Keratinocyte (primary cell): Measurements from ENCODE around the gene ZBED3. TPM values are rescaled to one million over a fixed set of nuclear protein-coding genes. Genes with fewer than 3 reads are reported as not detected.
A peak's percentile ranks its signal among the peaks of the same experiment; 100 is the strongest.

Experiments used
- DNase-seq: peaks from one replicate; pipeline ENCODE4 v3.0.0-alpha.2; 2011; ENCODE audit warnings: low read depth, missing footprints, low spot score
- FAIRE-seq: peaks from 2 replicates; lab custom pipeline; 2011; peaks lifted over from hg19 to GRCh38; lab: Jason Lieb, UNC
- H2AFZ ChIP-seq: 2 replicates; pipeline ENCODE4 v1.6.0; 2012; ENCODE audit warnings: low read length, control low read depth, inconsistent platforms; ENCODE audit not compliant: control insufficient read depth
- H3K27ac ChIP-seq: 2 replicates; pipeline ENCODE4 v1.5.1; 2011; ENCODE audit warnings: low read length; ENCODE audit not compliant: control insufficient read depth, insufficient read depth
- H3K27me3 ChIP-seq: 3 replicates; pipeline ENCODE4 v1.6.0; 2011; ENCODE audit warnings: low read length; ENCODE audit not compliant: control insufficient read depth, insufficient read depth; ENCODE audit errors: extremely low read depth
- H3K36me3 ChIP-seq, 2 experiments: 2 replicates in 1 of 2; 3 replicates in 1 of 2; pipeline ENCODE4 v1.5.1; 2011; ENCODE audit warnings: low read length in 2 of 2, mild to moderate bottlenecking in 1 of 2; ENCODE audit not compliant: control insufficient read depth in 2 of 2, insufficient read depth in 2 of 2; ENCODE audit errors: extremely low read depth in 1 of 2
- H3K4me1 ChIP-seq: 3 replicates; pipeline ENCODE4 v1.5.1; 2011; ENCODE audit warnings: low read length; ENCODE audit not compliant: control insufficient read depth, insufficient read depth; ENCODE audit errors: extremely low read depth
- H3K4me2 ChIP-seq: 3 replicates; pipeline ENCODE4 v1.6.0; 2011; ENCODE audit warnings: low read depth, low read length; ENCODE audit not compliant: control insufficient read depth, insufficient read depth; ENCODE audit errors: extremely low read depth
- H3K4me3 ChIP-seq, 3 experiments: fragments of 200-600 bp in 1 of 3; sonication (generic) in 1 of 3; 2 replicates in 2 of 3; 3 replicates in 1 of 3; pipeline ENCODE4 v1.5.1; 2011 to 2016; ENCODE audit warnings: low read length in 3 of 3, mild to moderate bottlenecking in 3 of 3, control low read depth in 2 of 3, inconsistent platforms in 1 of 3, low read depth in 1 of 3, mixed read lengths in 1 of 3, mixed run types in 1 of 3, moderate library complexity in 1 of 3; ENCODE audit not compliant: control insufficient read depth in 2 of 3, insufficient read depth in 2 of 3; ENCODE audit errors: extremely low read depth in 1 of 3
- H3K79me2 ChIP-seq: 2 replicates; pipeline ENCODE4 v1.6.0; 2012; ENCODE audit warnings: low read length; ENCODE audit not compliant: control insufficient read depth, insufficient read depth
- H3K9ac ChIP-seq: 3 replicates; pipeline ENCODE4 v1.6.0; 2011; ENCODE audit warnings: low read length; ENCODE audit not compliant: control insufficient read depth, insufficient read depth; ENCODE audit errors: extremely low read depth
- H3K9me1 ChIP-seq: 3 replicates; pipeline ENCODE4 v1.6.0; 2011; ENCODE audit warnings: low read length; ENCODE audit not compliant: control insufficient read depth, insufficient read depth; ENCODE audit errors: extremely low read depth
- H3K9me3 ChIP-seq: 2 replicates; pipeline ENCODE4 v1.5.1; 2012; ENCODE audit warnings: low read depth, low read length; ENCODE audit not compliant: control insufficient read depth
- H4K20me1 ChIP-seq: 3 replicates; pipeline ENCODE4 v1.6.0; 2011; ENCODE audit warnings: low read length; ENCODE audit not compliant: control insufficient read depth, insufficient read depth; ENCODE audit errors: extremely low read depth
- EZH2 ChIP-seq: IDR thresholded peaks from one replicate; pipeline ENCODE4 v1.6.1; 2012; ENCODE audit warnings: inconsistent platforms, mild to moderate bottlenecking, low read length, moderate library complexity
- dilution Hi-C: fragments of 300-500 bp; cut with MboI; formaldehyde crosslinking; loops from one replicate; pipeline ENCODE4 v1.7.0; 2020; ENCODE audit warnings: low sequenced_read_pairs; ENCODE audit not compliant: extremely low pct_ligation_motif_present
- polyA plus RNA-seq, 5 experiments: library from polyadenylated mRNA; depleted of rRNA in 3 of 5; stranded (reverse) in 3 of 5; stranded (forward) in 1 of 5; unstranded in 1 of 5; fragments of >200 nt; gene quantifications; 1 replicate in 1 of 5; 2 replicates in 3 of 5; 3 replicates in 1 of 5; pipeline versions ENCODE4 v1.2.1 to v1.2.3, GENCODE V29; 2011 to 2012; ENCODE audit warnings: missing spikeins in 2 of 5, low read depth in 1 of 5, low replicate concordance in 1 of 5
- TF ChIP-seq, protein P1 (sequence below), 3 experiments: IDR thresholded peaks in 1 of 3; conservative IDR thresholded peaks in 1 of 3; optimal IDR thresholded peaks in 1 of 3; 2 replicates in 2 of 3; 3 replicates in 1 of 3; pipeline versions ENCODE3 to v1.5.1; 2011; ENCODE audit warnings: low read length in 3 of 3, mild to moderate bottlenecking in 3 of 3, moderate library complexity in 2 of 3, control low read depth in 1 of 3, inconsistent platforms in 1 of 3; ENCODE audit not compliant: insufficient read depth in 2 of 3; ENCODE audit errors: extremely low read depth in 1 of 3

ZBED3 gene
- polyA plus RNA-seq, 1 donor (not counting 4 experiments of a cell fraction or from before 2014, with no cell fraction given), result 0.59 TPM

GRCh38 chr5:77131361-77131760, 44.3 kb upstream of the ZBED3 start:
- Histone ChIP-seq H3K79me2 (no peaks in the 10 kb centered on the region), H3K4me3 (no peak overlapping the region), H2AFZ (no peak overlapping the region), H3K27ac (no peak overlapping the region), H3K4me1 (peaks cover 7% of the 10 kb centered on the region), H4K20me1 (no peaks in the 10 kb centered on the region), H3K4me2 (no peak overlapping the region), H3K36me3 (no peaks in the 10 kb centered on the region), H3K9me3 (no peaks in the 10 kb centered on the region), H3K9me1 (no peaks in the 10 kb centered on the region), H3K9ac (no peak overlapping the region), H3K27me3 (peaks cover 41% of the 10 kb centered on the region)
- dilution Hi-C loops, result no loop called here
- no peak for TF ChIP-seq EZH2
- TF ChIP-seq, protein P1, sequence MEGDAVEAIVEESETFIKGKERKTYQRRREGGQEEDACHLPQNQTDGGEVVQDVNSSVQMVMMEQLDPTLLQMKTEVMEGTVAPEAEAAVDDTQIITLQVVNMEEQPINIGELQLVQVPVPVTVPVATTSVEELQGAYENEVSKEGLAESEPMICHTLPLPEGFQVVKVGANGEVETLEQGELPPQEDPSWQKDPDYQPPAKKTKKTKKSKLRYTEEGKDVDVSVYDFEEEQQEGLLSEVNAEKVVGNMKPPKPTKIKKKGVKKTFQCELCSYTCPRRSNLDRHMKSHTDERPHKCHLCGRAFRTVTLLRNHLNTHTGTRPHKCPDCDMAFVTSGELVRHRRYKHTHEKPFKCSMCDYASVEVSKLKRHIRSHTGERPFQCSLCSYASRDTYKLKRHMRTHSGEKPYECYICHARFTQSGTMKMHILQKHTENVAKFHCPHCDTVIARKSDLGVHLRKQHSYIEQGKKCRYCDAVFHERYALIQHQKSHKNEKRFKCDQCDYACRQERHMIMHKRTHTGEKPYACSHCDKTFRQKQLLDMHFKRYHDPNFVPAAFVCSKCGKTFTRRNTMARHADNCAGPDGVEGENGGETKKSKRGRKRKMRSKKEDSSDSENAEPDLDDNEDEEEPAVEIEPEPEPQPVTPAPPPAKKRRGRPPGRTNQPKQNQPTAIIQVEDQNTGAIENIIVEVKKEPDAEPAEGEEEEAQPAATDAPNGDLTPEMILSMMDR (optimal IDR thresholded peaks at IDR 0.05 in 1 of 3, IDR thresholded peaks at IDR 0.05 in 1 of 3, conservative IDR thresholded peaks at IDR 0.05 in 1 of 3; ENCODE audit: extremely low read depth in 1 of 3, insufficient read depth in 2 of 3, low read length in 3 of 3), result no peak
- DNase-seq (no peak), FAIRE-seq (no peak)

GRCh38 chr5:77129391-77129990, 42.4 kb upstream of the ZBED3 start:
- no peaks in the 10 kb centered on the region for H3K9me1 ChIP-seq
- H3K27me3 ChIP-seq, result peaks cover 28% of the 10 kb centered on the region
- TF ChIP-seq EZH2, result no peak
- TF ChIP-seq, protein P1 (optimal IDR thresholded peaks at IDR 0.05 in 1 of 3, IDR thresholded peaks at IDR 0.05 in 1 of 3, conservative IDR thresholded peaks at IDR 0.05 in 1 of 3; ENCODE audit: extremely low read depth in 1 of 3, insufficient read depth in 2 of 3, low read length in 3 of 3), result peak in 2 of 3 experiments; percentile 48 to 64
- H3K27ac ChIP-seq, result no peak overlapping the region
- no peak overlapping the region for H2AFZ ChIP-seq
- no peaks in the 10 kb centered on the region for H3K9me3 ChIP-seq
- peak; percentile 29 for FAIRE-seq
- dilution Hi-C loops, result no loop called here
- H3K4me3 ChIP-seq, result no peak overlapping the region
- DNase-seq, result no peak
- no peak overlapping the region for H3K9ac ChIP-seq
- no peaks in the 10 kb centered on the region for H3K36me3 ChIP-seq
- H4K20me1 ChIP-seq, result no peaks in the 10 kb centered on the region
- H3K79me2 ChIP-seq, result no peaks in the 10 kb centered on the region
- H3K4me2 ChIP-seq, result no peak overlapping the region
- peaks cover 7% of the 10 kb centered on the region for H3K4me1 ChIP-seq
